ENCODE results near the gene LRP1. TPM values are rescaled to one million over a fixed set of nuclear protein-coding genes. Genes with fewer than 3 reads are reported as not detected.

Gene LRP1
- total and polyA plus RNA-seq, 2 of the 4 experiments (the other 2 are of a cell fraction): 73.1 to 142 TPM

GRCh38 chr12:57080855-57081254 lies 47.4 kb upstream of the LRP1 start:
- Histone ChIP-seq H3K56ac (ENCODE audit: extremely low read depth, insufficient read depth, low read length) (no peak overlapping the region), H3K27me3 (ENCODE audit: control insufficient read depth, insufficient read depth, low read length) (no peaks in the 10 kb centered on the region), H3K9ac (ENCODE audit: low read depth, low read length) (no peak overlapping the region), H3K4me3 (ENCODE audit: insufficient read depth, low read depth, low read length) (no peak overlapping the region), H3K4me2 (ENCODE audit: low read depth, low read length) (no peak overlapping the region), H3K23ac (ENCODE audit: low read depth, low read length) (no peak overlapping the region), H3K79me1 (ENCODE audit: low read depth in 1 of 2, low read length in 2 of 2) (peaks cover 5 to 31% of the 10 kb centered on the region in 2 experiments; a peak in 3 of 4 replicates), H2AFZ (replicated peaks; ENCODE audit: low read length, poor library complexity) (no peak overlapping the region), H3K4me1 (ENCODE audit: control insufficient read depth, insufficient read depth, low read length) (peaks cover 7% of the 10 kb centered on the region), H3K36me3 (ENCODE audit: control insufficient read depth, insufficient read depth, low read length) (no peaks in the 10 kb centered on the region; the same call in 1 of the 2 replicates), H3K18ac (ENCODE audit: low read depth, low read length) (no peak overlapping the region), H4K91ac (ENCODE audit: insufficient read depth, low read depth, low read length) (no peak overlapping the region), H2BK20ac (ENCODE audit: low read depth, low read length) (no peak overlapping the region), H3K4ac (ENCODE audit: low read depth, low read length) (no peak overlapping the region), H2BK5ac (ENCODE audit: low read depth, low read length, poor library complexity, severe bottlenecking) (no peak overlapping the region), H2BK15ac (ENCODE audit: low read depth, low read length) (no peak overlapping the region), H3K27ac (ENCODE audit: insufficient read depth, low read length) (no peak overlapping the region), H2BK120ac (ENCODE audit: low read depth, low read length) (no peak overlapping the region), H3K9me3 (ENCODE audit: control insufficient read depth, insufficient read depth, low read length) (no peaks in the 10 kb centered on the region), H3K9me1 (ENCODE audit: insufficient read depth, low read length) (peaks cover 7% of the 10 kb centered on the region), H4K20me1 (ENCODE audit: insufficient read depth, low read length) (no peaks in the 10 kb centered on the region), H4K8ac (ENCODE audit: low read depth in 2 of 2, low read length in 2 of 2) (no peak overlapping the region), H2AK9ac (replicated peaks; ENCODE audit: low read depth, low read length, poor library complexity) (no peak overlapping the region), H3K14ac (replicated peaks; ENCODE audit: low read depth, low read length) (no peak overlapping the region), H2AK5ac (ENCODE audit: low read depth, low read length) (no peak overlapping the region), H4K5ac (ENCODE audit: low read depth, low read length) (no peak overlapping the region)
- BruUV-seq (replicated peaks): no TSS peak
- ChIA-PET CTCF (no interaction called here), POLR2A (ENCODE audit: unreplicated experiment) (no interaction called here)
- intact Hi-C loops (cut with micrococcal nuclease): no loop called here
- DNase-seq (no peak), ATAC-seq (ENCODE audit: low read depth) (no peak)
- dilution Hi-C loops (cut with HindIII; ENCODE audit: low sequenced_read_pairs, unreplicated experiment): no loop called here
- WGBS, 2 experiments (ENCODE audit: extremely low coverage in 2 of 2, insufficient read length in 1 of 2): no CpG with 5 or more reads among the region's 1 CpG
- in situ Hi-C loops (cut with MboI; ENCODE audit: low sequenced_read_pairs): no loop called here
- TF ChIP-seq CTCF (conservative IDR thresholded peaks at IDR 0.05; ENCODE audit: low read depth, low read length) (no peak), RCOR1 (IDR thresholded peaks at IDR 0.05; ENCODE audit: insufficient replicate concordance, low read length) (no peak), FOS (IDR thresholded peaks at IDR 0.05; ENCODE audit: low read depth, low read length) (no peak), CHD1 (IDR thresholded peaks at IDR 0.05; ENCODE audit: low read depth, low read length) (no peak), CEBPB (IDR thresholded peaks at IDR 0.05; ENCODE audit: low read depth, low read length) (no peak), POLR2A (IDR thresholded peaks at IDR 0.05; ENCODE audit: low read depth, low read length) (no peak), MXI1 (IDR thresholded peaks at IDR 0.05; ENCODE audit: borderline replicate concordance, low read depth, low read length) (no peak), NFE2L2 (IDR thresholded peaks at IDR 0.05; ENCODE audit: low read depth, low read length) (no peak), SMC3 (IDR thresholded peaks at IDR 0.05; ENCODE audit: low read depth, low read length) (no peak), RAD21 (IDR thresholded peaks at IDR 0.05; ENCODE audit: low read length) (no peak), RFX5 (IDR thresholded peaks at IDR 0.05; ENCODE audit: low read depth, low read length) (no peak)
- TF ChIP-seq, protein P1, sequence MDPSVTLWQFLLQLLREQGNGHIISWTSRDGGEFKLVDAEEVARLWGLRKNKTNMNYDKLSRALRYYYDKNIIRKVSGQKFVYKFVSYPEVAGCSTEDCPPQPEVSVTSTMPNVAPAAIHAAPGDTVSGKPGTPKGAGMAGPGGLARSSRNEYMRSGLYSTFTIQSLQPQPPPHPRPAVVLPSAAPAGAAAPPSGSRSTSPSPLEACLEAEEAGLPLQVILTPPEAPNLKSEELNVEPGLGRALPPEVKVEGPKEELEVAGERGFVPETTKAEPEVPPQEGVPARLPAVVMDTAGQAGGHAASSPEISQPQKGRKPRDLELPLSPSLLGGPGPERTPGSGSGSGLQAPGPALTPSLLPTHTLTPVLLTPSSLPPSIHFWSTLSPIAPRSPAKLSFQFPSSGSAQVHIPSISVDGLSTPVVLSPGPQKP (IDR thresholded peaks at IDR 0.05; ENCODE audit: borderline replicate concordance, low read depth, low read length): no peak
- TF ChIP-seq, protein P2, sequence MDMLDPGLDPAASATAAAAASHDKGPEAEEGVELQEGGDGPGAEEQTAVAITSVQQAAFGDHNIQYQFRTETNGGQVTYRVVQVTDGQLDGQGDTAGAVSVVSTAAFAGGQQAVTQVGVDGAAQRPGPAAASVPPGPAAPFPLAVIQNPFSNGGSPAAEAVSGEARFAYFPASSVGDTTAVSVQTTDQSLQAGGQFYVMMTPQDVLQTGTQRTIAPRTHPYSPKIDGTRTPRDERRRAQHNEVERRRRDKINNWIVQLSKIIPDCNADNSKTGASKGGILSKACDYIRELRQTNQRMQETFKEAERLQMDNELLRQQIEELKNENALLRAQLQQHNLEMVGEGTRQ (IDR thresholded peaks at IDR 0.05; ENCODE audit: low read depth, low read length): no peak

Measured in IMR-90 (cell line).